GM19238 (cell line): ENCODE data around the gene PTPN2.
A peak's percentile ranks its signal among the peaks of the same experiment; 100 is the strongest.
"Not testable (repeated sequence)": the region's sequence is repeated elsewhere in the genome, so short reads cannot be mapped to it uniquely, and the experiment has no call there.

Source experiments
- DNase-seq: peaks from one replicate; pipeline ENCODE4 v3.0.0; 2011; ENCODE audit warnings: low spot score; ENCODE audit not compliant: insufficient read length

PTPN2 gene

DNA sequence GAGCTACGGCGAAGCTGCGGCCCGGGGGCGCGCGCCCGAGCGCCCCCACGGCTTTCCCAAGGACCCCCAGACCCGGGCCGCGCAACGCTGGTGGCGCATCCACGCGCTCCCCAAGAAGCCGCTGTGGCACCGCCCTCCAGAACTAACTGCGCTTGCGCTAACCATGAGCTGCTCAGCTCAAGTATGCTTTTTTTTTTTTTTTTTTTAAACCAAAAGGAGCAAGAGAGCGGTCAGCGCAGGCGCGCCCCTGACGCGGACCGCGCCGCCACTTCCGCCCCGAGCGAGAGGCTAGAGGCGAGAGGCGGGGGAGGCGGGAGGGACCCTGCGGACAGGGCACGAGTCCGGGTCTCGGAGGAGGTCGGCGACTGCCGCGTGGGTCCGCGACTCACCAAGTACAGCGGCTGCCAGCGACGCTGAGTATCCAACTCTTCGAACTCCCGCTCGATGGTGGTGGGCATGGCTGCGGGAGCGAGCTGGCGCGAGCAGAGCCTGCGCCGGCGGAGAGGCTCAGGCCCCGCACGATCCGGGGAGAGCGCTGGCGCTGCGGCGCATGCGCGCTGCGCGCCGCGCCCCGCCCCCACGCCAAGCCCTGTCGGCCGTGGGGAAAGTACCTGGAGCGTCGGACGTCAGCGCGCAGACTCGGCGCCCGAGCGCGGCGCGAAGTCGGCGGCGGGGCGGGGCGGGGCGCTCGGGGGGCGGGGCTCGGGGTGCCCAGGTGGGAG lies at the start of gene PTPN2:
TSS of gene PTPN2 (minus strand) at position 554 of the 722 bp plus-strand sequence. CDS start at position 458, 96 bp downstream.
- peak; percentile 90 for DNase-seq

- no peak for DNase-seq
Observed at GRCh38 chr18:12933327-12933726, 49.3 kb upstream of the PTPN2 start.

DNA sequence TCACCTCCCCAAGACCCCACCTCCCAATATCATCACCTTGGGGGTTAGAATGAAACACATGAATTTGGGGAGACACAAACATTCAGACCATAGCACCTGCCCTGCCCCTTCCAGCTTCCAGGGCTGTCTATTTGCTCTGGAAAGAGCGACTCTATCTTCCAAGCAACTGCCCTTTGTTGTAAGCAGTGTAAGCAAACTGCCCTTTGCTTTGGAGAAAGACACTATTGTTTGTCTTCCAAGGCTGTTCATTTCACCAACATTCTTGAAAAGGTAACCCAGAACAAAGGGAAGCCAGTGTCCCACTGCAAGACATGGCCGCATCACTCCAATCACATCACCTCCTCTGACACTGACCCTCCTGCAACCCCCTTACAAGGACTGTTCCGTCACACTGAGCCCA lies 46.9 kb upstream of the PTPN2 start:
- no peak for DNase-seq

DNA sequence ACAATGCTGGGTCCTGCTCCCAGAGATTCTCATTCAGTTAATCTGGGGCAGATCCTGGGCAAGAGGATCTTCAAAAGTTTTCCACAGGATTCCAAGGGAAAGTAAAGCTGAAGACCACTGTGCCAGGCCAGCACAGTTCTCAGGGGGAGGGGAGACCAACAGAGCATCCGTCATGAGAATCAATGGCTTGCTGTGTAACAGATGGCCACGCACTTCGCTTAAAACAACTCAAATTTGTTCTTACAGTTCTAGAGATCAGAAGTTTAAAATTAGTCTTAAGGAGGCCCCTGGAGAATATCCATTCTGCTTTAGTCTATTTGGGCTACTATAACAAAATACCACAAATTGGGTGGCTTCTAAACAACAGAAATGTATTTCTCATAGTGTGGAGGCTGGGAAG lies 46.3 kb upstream of the PTPN2 start:
- no peak for DNase-seq

DNA sequence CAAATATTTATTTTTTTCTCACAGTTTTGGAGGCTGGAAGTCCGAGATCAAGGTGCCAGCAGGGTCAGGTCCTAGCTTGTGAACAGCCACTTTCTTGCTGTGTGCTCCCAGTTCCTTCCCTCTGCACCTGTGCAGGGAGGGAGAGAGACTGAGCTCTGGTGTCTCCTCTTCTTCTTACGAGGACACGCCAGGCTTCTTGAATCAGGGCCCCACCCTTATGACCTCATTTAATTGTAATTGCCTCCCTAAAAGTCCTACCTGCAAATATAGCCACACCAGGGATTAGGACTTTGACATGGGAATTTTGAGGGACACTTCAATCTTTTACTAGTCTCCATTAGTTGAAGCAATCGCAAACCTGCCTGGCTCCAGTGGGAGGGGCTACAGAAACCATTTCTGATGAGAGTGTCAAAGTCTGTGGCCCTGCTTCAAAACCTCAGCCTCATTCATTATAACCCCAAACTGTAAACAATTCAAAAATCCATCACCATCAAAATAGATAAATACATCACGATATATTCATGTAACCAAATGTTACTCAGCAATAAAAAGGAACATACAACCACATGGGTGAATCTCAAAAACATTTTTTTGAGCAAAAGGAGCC lies 45.5 kb upstream of the PTPN2 start:
- DNase-seq = no peak

- DNase-seq = no peak
Observed at GRCh38 chr18:12928641-12929040, 44.6 kb upstream of the PTPN2 start.

DNA sequence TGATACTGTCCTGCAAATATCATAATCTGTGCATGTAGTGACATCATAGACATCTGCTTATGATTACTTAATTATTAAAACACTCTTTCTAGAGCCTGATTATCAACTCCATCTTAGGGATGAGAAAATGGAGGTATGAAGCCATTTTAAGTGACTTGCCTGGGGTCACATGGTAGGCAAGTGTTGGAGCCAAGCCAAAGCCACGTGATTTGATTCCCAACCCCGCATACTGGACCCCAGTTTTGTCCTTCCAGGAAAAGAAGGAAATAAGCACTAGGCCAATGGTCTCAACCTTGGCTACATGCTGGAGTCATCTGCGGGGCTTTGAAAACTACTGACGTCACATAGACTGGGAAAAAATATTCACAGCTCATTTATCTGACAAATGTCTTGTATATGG lies 44.2 kb upstream of the PTPN2 start:
- DNase-seq = no peak

GRCh38 chr18:12924616-12925015 lies 40.6 kb upstream of the PTPN2 start:
- DNase-seq = no peak

GRCh38 chr18:12922266-12922665 lies 38.2 kb upstream of the PTPN2 start:
- DNase-seq = no peak

DNA sequence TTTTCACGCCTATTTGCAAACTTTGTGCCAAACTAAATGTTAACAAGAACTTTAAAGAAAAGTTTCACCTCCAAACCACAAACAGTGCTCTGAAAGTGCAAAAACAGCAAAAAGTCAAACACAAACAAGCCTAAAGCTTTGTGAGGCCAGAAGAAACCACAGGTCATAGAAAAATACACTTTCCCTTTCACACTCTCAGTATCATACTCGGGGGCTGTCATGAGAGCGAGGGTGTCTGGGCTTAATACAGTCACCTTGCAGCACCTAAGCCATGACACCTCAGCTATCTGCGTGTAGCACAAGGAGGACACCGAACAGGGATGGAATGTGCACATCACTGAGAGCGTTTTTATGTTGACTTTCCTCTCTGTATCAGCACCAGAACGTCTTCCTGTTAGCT lies 37.1 kb upstream of the PTPN2 start:
- DNase-seq = peak; percentile 27

GRCh38 chr18:12911929-12912703 lies 28.1 kb upstream of the PTPN2 start:
- no peak for DNase-seq

- DNase-seq = peak; percentile 41
Observed at GRCh38 chr18:12911025-12911928, 27.2 kb upstream of the PTPN2 start.

GRCh38 chr18:12908706-12909105 lies 24.7 kb upstream of the PTPN2 start:
- no peak for DNase-seq

- DNase-seq = no peak
Observed at GRCh38 chr18:12907258-12907925, 23.4 kb upstream of the PTPN2 start.

GRCh38 chr18:12906773-12907172 lies 22.7 kb upstream of the PTPN2 start:
- no peak for DNase-seq

DNA sequence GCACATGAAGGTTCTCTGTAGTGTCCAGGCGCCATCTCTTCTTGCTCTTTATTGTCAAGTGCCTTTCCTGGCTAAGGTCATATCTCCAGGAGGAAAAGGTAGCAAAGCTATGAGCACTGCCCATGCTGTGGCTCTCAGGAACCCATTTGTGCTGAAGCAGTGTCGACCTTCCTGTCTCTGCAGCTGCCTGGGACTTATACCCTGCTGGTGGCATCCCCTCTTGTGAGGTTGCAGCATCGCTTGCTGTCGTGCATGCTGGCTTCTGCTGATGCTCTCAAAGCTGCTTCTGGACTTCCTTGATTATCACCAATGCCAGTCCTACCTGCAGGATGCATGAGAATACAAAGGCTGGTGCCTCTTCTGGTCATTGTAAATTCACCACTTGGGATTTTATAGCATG lies 22.1 kb upstream of the PTPN2 start:
- no peak for DNase-seq

DNA sequence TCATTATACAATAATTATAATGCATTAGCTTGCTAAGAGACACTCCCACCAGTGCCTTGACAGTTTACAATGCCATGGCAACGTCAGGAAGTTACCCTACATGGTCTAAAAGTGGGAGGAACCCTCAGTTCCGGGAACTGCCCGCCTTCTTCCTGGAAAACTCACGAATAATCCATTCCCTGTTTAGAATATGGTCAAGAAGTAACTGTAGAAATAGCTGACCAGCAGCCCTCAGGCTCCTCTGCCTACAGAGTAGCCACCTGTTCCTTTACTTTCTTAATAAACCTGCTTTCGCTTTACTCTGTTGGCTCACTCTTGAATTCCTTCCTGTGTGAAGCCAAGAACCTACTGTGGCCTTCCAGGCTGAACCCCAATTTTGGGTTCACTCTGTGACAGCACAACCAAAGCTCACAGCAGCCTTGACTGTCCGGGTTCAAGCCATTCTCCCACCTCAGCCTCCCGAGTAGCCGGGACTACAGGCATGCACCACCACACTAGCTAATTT lies 20.0 kb upstream of the PTPN2 start:
- no peak for DNase-seq

DNA sequence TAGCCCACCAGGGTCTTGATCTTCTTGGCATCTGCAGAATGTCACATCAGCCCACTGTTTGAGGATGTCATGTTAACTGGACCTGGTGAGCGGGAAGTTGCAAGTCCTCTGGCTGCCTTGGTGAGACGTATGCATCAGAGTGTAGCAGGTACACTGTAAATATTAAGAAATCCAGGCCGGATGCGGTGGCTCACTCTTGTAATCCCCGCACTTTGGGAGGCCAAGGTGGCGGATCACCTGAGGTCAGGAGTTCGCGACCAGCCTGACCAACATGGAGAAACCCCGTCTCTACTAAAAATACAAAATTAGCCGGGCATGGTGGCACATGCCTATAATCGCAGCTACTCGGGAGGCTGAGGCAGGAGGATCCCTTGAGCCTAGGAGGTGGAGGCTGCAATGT lies 17.2 kb upstream of the PTPN2 start:
- not testable (repeated sequence) for DNase-seq

DNA sequence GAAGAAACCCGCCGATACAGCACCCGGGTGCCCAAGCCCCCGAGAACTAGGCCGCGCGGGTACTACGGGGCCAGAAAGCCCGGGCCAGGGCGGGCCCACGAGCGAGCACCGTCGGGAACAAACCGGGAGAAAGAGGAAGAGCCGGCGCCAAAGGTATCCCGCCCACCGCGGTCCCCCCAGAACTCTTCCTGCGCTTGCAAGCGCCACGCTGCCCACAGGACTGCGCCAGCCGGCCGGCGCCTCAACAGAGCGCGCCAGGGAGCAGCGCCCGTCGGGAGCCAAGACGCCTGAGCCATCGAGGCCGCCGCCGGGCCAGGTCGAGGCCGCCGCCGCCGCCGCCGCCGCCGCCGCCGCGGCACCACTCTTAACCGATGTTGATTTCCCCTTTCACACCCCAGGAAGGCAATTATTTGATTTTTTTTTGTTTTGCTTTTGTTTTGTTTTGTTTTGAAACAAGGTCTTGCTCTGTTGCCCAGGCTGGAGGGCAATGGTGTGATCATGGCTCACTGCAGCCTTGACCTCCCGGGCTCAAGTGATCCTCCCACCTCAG lies 12.8 kb upstream of the PTPN2 start:
- not testable (repeated sequence) for DNase-seq

DNA sequence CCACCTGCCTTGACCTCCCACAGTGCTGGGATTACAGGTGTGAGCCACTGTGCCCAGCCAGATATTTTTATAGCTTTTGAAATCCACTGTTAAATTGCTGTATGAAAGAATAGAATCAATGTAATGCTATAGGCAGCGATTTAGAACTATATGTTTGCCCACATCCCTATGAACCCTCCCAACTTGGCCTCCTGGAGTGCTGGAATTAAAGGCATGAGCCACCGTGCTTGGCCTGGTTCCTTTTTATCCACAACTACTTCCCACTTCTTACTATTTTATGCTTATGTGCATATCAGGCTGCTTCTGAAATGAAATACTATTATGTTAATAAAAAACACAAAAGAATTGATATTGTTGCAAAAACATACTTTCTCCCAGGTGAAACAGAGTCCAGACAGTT lies 11.6 kb upstream of the PTPN2 start:
- no peak for DNase-seq
